Activated naive CD8-positive, alpha-beta T cell (primary cell): ENCODE results near the gene CNPY1.
"Not testable (repeated sequence)": the region's sequence is repeated elsewhere in the genome, so short reads cannot be mapped to it uniquely, and the experiment has no call there.

Experiments
- H3K27ac Mint-ChIP-seq: one replicate; pipeline ENCODE4 v1.8.0; 2021; ENCODE audit warnings: mixed read lengths
- H3K27me3 Mint-ChIP-seq: one replicate; pipeline ENCODE4 v1.8.0; 2021; ENCODE audit warnings: mixed read lengths
- H3K36me3 Mint-ChIP-seq: one replicate; pipeline ENCODE4 v1.8.0; 2021; ENCODE audit warnings: mixed read lengths
- H3K4me1 Mint-ChIP-seq: one replicate; pipeline ENCODE4 v1.8.0; 2021; ENCODE audit warnings: low read depth, mixed read lengths
- H3K4me3 Mint-ChIP-seq: one replicate; pipeline ENCODE4 v1.8.0; 2021; ENCODE audit warnings: mild to moderate bottlenecking, mixed read lengths
- H3K9me3 Mint-ChIP-seq: one replicate; pipeline ENCODE4 v1.8.0; 2021; ENCODE audit warnings: low read depth, mixed read lengths

CNPY1 gene

GRCh38 chr7:155546449-155546848 lies at the start of gene CNPY1:
Gene CNPY1, minus strand, starts transcription at chr7:155546559. Its CDS starts 630 bp downstream, at chr7:155545929.
- H3K36me3 Mint-ChIP-seq, H3K4me3 Mint-ChIP-seq, H3K27ac Mint-ChIP-seq, H3K4me1 Mint-ChIP-seq, H3K27me3 Mint-ChIP-seq, H3K9me3 Mint-ChIP-seq: not testable (repeated sequence)

GRCh38 chr7:155594961-155595366 lies 48.6 kb upstream of the CNPY1 start:
- Mint-ChIP-seq H3K9me3 (no peaks in the 10 kb centered on the region), H3K27ac (no peak overlapping the region), H3K4me1 (peaks cover 8% of the 10 kb centered on the region), H3K36me3 (no peaks in the 10 kb centered on the region), H3K27me3 (peaks cover 13% of the 10 kb centered on the region), H3K4me3 (no peak overlapping the region)

- Mint-ChIP-seq H3K9me3 (no peaks in the 10 kb centered on the region), H3K4me1 (peaks cover 8% of the 10 kb centered on the region), H3K27me3 (peaks cover 11% of the 10 kb centered on the region), H3K27ac (no peak overlapping the region), H3K36me3 (no peaks in the 10 kb centered on the region), H3K4me3 (no peak overlapping the region)
Measured at GRCh38 chr7:155594163-155594732, 47.9 kb upstream of the CNPY1 start.

GRCh38 chr7:155593461-155594162 lies 47.3 kb upstream of the CNPY1 start:
- H3K27ac Mint-ChIP-seq, result no peak overlapping the region

GRCh38 chr7:155591055-155591775 lies 44.9 kb upstream of the CNPY1 start:
- peaks cover 8% of the 10 kb centered on the region for H3K27me3 Mint-ChIP-seq
- no peak overlapping the region for H3K4me3 Mint-ChIP-seq
- no peak overlapping the region for H3K27ac Mint-ChIP-seq
- no peaks in the 10 kb centered on the region for H3K4me1 Mint-ChIP-seq
- no peaks in the 10 kb centered on the region for H3K36me3 Mint-ChIP-seq
- H3K9me3 Mint-ChIP-seq, result no peaks in the 10 kb centered on the region

More at GRCh38 chr7:155593461-155594162, 47.3 kb upstream of the CNPY1 start:
- H3K9me3 Mint-ChIP-seq, result no peaks in the 10 kb centered on the region
- H3K4me1 Mint-ChIP-seq, result peaks cover 5% of the 10 kb centered on the region
- H3K36me3 Mint-ChIP-seq, result no peaks in the 10 kb centered on the region
- peaks cover 7% of the 10 kb centered on the region for H3K27me3 Mint-ChIP-seq
- no peak overlapping the region for H3K4me3 Mint-ChIP-seq

GRCh38 chr7:155590215-155591018 lies 44.1 kb upstream of the CNPY1 start:
- no peak overlapping the region for H3K4me3 Mint-ChIP-seq

GRCh38 chr7:155589001-155589980 lies 42.9 kb upstream of the CNPY1 start:
- H3K4me3 Mint-ChIP-seq, result no peak overlapping the region
- peaks cover 10% of the 10 kb centered on the region for H3K27me3 Mint-ChIP-seq
- no peaks in the 10 kb centered on the region for H3K9me3 Mint-ChIP-seq
- no peaks in the 10 kb centered on the region for H3K36me3 Mint-ChIP-seq
- H3K4me1 Mint-ChIP-seq, result no peaks in the 10 kb centered on the region
- H3K27ac Mint-ChIP-seq, result no peak overlapping the region

More at GRCh38 chr7:155590215-155591018, 44.1 kb upstream of the CNPY1 start:
- Mint-ChIP-seq H3K27me3 (peaks cover 10% of the 10 kb centered on the region), H3K9me3 (no peaks in the 10 kb centered on the region), H3K4me1 (no peaks in the 10 kb centered on the region), H3K36me3 (no peaks in the 10 kb centered on the region), H3K27ac (no peak overlapping the region)

- Mint-ChIP-seq H3K27me3 (peaks cover 10% of the 10 kb centered on the region), H3K36me3 (no peaks in the 10 kb centered on the region), H3K4me1 (no peaks in the 10 kb centered on the region), H3K4me3 (no peak overlapping the region), H3K27ac (no peak overlapping the region), H3K9me3 (no peaks in the 10 kb centered on the region)
Measured at GRCh38 chr7:155588468-155588998, 42.2 kb upstream of the CNPY1 start.

- no peaks in the 10 kb centered on the region for H3K4me1 Mint-ChIP-seq
- H3K27ac Mint-ChIP-seq, result no peak overlapping the region
- H3K4me3 Mint-ChIP-seq, result no peak overlapping the region
- H3K27me3 Mint-ChIP-seq, result peaks cover 8% of the 10 kb centered on the region
- H3K9me3 Mint-ChIP-seq, result no peaks in the 10 kb centered on the region
- H3K36me3 Mint-ChIP-seq, result no peaks in the 10 kb centered on the region
Measured at GRCh38 chr7:155587486-155587885, 41.1 kb upstream of the CNPY1 start.

GRCh38 chr7:155586843-155587440 lies 40.6 kb upstream of the CNPY1 start:
- H3K4me3 Mint-ChIP-seq, result no peak overlapping the region
- H3K27me3 Mint-ChIP-seq, result peaks cover 8% of the 10 kb centered on the region
- H3K9me3 Mint-ChIP-seq, result no peaks in the 10 kb centered on the region
- H3K4me1 Mint-ChIP-seq, result no peaks in the 10 kb centered on the region
- H3K36me3 Mint-ChIP-seq, result no peaks in the 10 kb centered on the region
- H3K27ac Mint-ChIP-seq, result no peak overlapping the region

- Mint-ChIP-seq H3K27ac (no peak overlapping the region), H3K4me3 (no peak overlapping the region), H3K36me3 (no peaks in the 10 kb centered on the region), H3K27me3 (peaks cover 8% of the 10 kb centered on the region), H3K4me1 (no peaks in the 10 kb centered on the region), H3K9me3 (no peaks in the 10 kb centered on the region)
Measured at GRCh38 chr7:155585951-155586350, 39.6 kb upstream of the CNPY1 start.

GRCh38 chr7:155585532-155585895 lies 39.2 kb upstream of the CNPY1 start:
- Mint-ChIP-seq H3K4me3 (no peak overlapping the region), H3K27me3 (peaks cover 8% of the 10 kb centered on the region), H3K4me1 (no peaks in the 10 kb centered on the region), H3K9me3 (no peaks in the 10 kb centered on the region), H3K27ac (no peak overlapping the region), H3K36me3 (no peaks in the 10 kb centered on the region)

GRCh38 chr7:155584763-155585531 lies 38.6 kb upstream of the CNPY1 start:
- no peaks in the 10 kb centered on the region for H3K9me3 Mint-ChIP-seq
- H3K36me3 Mint-ChIP-seq, result no peaks in the 10 kb centered on the region
- H3K4me3 Mint-ChIP-seq, result no peak overlapping the region
- peaks cover 8% of the 10 kb centered on the region for H3K27me3 Mint-ChIP-seq
- peaks cover 1% of the 10 kb centered on the region for H3K4me1 Mint-ChIP-seq
- H3K27ac Mint-ChIP-seq, result no peak overlapping the region
